Neural progenitor cell (in vitro differentiated cells): Measurements from ENCODE around the gene ADCK1. TPM values are rescaled to one million over a fixed set of nuclear protein-coding genes. Genes with fewer than 3 reads are reported as not detected.
"Not testable (repeated sequence)": the region's sequence is repeated elsewhere in the genome, so short reads cannot be mapped to it uniquely, and the experiment has no call there.

ENCODE experiments used
- DNase-seq: peaks from one replicate; pipeline ENCODE4 v3.0.0-alpha.2; 2016; ENCODE audit warnings: low spot score
- H2AFZ ChIP-seq: fragments of 200-600 bp; sonication (generic); replicated peaks from 2 replicates; pipeline ENCODE4 v1.6.1; 2016; ENCODE audit warnings: antibody characterized with exemption
- H3F3A ChIP-seq: fragments of 200-600 bp; sonication (generic); 2 replicates; pipeline ENCODE4 v1.6.1; 2016; ENCODE audit warnings: antibody characterized with exemption, low read depth
- H3K27ac ChIP-seq: fragments of 200-600 bp; sonication (generic); 2 replicates; pipeline ENCODE4 v1.5.1; 2016; ENCODE audit warnings: mild to moderate bottlenecking
- H3K27me3 ChIP-seq: fragments of 200-600 bp; sonication (generic); 2 replicates; pipeline ENCODE4 v1.6.1; 2016; ENCODE audit warnings: mild to moderate bottlenecking, moderate library complexity
- H3K36me3 ChIP-seq: fragments of 200-600 bp; sonication (generic); 2 replicates; pipeline ENCODE4 v1.5.1; 2016
- H3K4me1 ChIP-seq: fragments of 200-600 bp; sonication (generic); 2 replicates; pipeline ENCODE4 v1.6.1; 2016; ENCODE audit warnings: mixed run types
- H3K4me2 ChIP-seq: fragments of 200-600 bp; sonication (generic); 2 replicates; pipeline ENCODE4 v1.6.1; 2016
- H3K4me3 ChIP-seq: fragments of 200-600 bp; sonication (generic); 2 replicates; pipeline ENCODE4 v1.5.1; 2016
- H3K79me2 ChIP-seq: fragments of 200-600 bp; sonication (generic); 2 replicates; pipeline ENCODE4 v1.6.1; 2016; ENCODE audit warnings: low read depth
- H3K9ac ChIP-seq: fragments of 200-600 bp; sonication (generic); 2 replicates; pipeline ENCODE4 v1.6.1; 2016
- H3K9me3 ChIP-seq: fragments of 200-600 bp; sonication (generic); 2 replicates; pipeline ENCODE4 v1.5.1; 2016; ENCODE audit warnings: low read depth
- H4K20me1 ChIP-seq: fragments of 200-600 bp; sonication (generic); 2 replicates; pipeline ENCODE4 v1.6.1; 2016; ENCODE audit warnings: low read depth
- H3K27ac Mint-ChIP-seq: 3 replicates; pipeline ENCODE4 v1.8.0; 2021; ENCODE audit warnings: mixed read lengths
- H3K27me3 Mint-ChIP-seq: 2 replicates; pipeline ENCODE4 v1.8.0; 2022; ENCODE audit warnings: low read depth, mild to moderate bottlenecking, inconsistent platforms, moderate library complexity, mixed read lengths; ENCODE audit not compliant: insufficient read depth
- H3K36me3 Mint-ChIP-seq: 3 replicates; pipeline ENCODE4 v1.8.0; 2021; ENCODE audit warnings: mixed read lengths
- H3K4me1 Mint-ChIP-seq: 3 replicates; pipeline ENCODE4 v1.8.0; 2021; ENCODE audit warnings: mixed read lengths
- H3K4me3 Mint-ChIP-seq: 3 replicates; pipeline ENCODE4 v1.8.0; 2021; ENCODE audit warnings: mild to moderate bottlenecking, moderate library complexity, mixed read lengths
- H3K9me3 Mint-ChIP-seq: 3 replicates; pipeline ENCODE4 v1.8.0; 2020; ENCODE audit warnings: mixed read lengths
- EZH2 ChIP-seq: fragments of 200-600 bp; sonication (generic); IDR thresholded peaks from 2 replicates; pipeline ENCODE4 v1.6.1; 2017; ENCODE audit warnings: antibody characterized with exemption, mild to moderate bottlenecking, moderate library complexity
- EZH2phosphoT487 ChIP-seq: fragments of 200-600 bp; sonication (generic); IDR thresholded peaks from 2 replicates; pipeline ENCODE4 v1.6.1; 2017; ENCODE audit warnings: antibody characterized with exemption
- total RNA-seq: library from RNA; depleted of rRNA; stranded (reverse); fragments of >200 nt; gene quantifications from 2 replicates; pipeline ENCODE4 v1.2.3, GENCODE V29; 2015; ENCODE audit warnings: low replicate concordance
- TF ChIP-seq, protein P1 (sequence below): fragments of 200-600 bp; sonication (generic); IDR thresholded peaks from 2 replicates; pipeline ENCODE4 v1.5.1; 2017; ENCODE audit warnings: antibody characterized with exemption, mild to moderate bottlenecking

The ADCK1 gene
- total RNA-seq, 1 donor from 2014 or later = 1.6 TPM

DNA sequence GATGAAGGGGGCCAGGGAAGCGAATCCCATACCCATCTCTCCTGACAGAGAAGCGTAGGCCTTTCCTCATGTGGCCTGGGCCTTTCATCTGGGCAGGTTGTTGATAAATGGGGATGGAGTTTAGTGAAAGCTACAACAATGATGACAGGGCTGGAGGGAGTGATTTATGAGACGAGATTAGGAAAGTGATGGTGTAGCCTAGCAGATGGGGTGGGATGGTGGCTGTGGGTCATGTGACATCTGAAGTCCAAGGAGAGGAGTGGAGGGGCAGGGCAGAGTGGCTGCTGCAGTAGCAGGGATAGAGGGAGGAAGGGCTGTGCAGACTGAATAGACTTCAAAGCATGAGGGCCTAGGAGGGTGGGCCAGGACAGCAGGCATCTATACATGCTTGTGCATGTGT lies 85.5 kb downstream of the ADCK1 start:
- peaks cover 12% of the 10 kb centered on the region for H3K4me1 ChIP-seq
- no peaks in the 10 kb centered on the region for H3F3A ChIP-seq
- H3K79me2 ChIP-seq = no peaks in the 10 kb centered on the region
- DNase-seq = no peak
- no peak overlapping the region for H3K4me2 ChIP-seq
- no peaks in the 10 kb centered on the region for H4K20me1 ChIP-seq
- Mint-ChIP-seq H3K4me3 (no peak overlapping the region), H3K9me3 (no peaks in the 10 kb centered on the region), H3K36me3 (peaks cover 8% of the 10 kb centered on the region), H3K27ac (no peak overlapping the region), H3K4me1 (peaks cover 27% of the 10 kb centered on the region), H3K27me3 (peaks cover 5% of the 10 kb centered on the region)
- no peak overlapping the region for H3K27ac ChIP-seq
- no peaks in the 10 kb centered on the region for H3K27me3 ChIP-seq
- TF ChIP-seq, protein P1, sequence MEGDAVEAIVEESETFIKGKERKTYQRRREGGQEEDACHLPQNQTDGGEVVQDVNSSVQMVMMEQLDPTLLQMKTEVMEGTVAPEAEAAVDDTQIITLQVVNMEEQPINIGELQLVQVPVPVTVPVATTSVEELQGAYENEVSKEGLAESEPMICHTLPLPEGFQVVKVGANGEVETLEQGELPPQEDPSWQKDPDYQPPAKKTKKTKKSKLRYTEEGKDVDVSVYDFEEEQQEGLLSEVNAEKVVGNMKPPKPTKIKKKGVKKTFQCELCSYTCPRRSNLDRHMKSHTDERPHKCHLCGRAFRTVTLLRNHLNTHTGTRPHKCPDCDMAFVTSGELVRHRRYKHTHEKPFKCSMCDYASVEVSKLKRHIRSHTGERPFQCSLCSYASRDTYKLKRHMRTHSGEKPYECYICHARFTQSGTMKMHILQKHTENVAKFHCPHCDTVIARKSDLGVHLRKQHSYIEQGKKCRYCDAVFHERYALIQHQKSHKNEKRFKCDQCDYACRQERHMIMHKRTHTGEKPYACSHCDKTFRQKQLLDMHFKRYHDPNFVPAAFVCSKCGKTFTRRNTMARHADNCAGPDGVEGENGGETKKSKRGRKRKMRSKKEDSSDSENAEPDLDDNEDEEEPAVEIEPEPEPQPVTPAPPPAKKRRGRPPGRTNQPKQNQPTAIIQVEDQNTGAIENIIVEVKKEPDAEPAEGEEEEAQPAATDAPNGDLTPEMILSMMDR = no peak
- TF ChIP-seq EZH2 = no peak
- no peak for TF ChIP-seq EZH2phosphoT487
- H3K9me3 ChIP-seq = no peaks in the 10 kb centered on the region
- H3K9ac ChIP-seq = no peak overlapping the region
- no peak overlapping the region for H2AFZ ChIP-seq
- no peaks in the 10 kb centered on the region for H3K36me3 ChIP-seq
- H3K4me3 ChIP-seq = no peak overlapping the region

DNA sequence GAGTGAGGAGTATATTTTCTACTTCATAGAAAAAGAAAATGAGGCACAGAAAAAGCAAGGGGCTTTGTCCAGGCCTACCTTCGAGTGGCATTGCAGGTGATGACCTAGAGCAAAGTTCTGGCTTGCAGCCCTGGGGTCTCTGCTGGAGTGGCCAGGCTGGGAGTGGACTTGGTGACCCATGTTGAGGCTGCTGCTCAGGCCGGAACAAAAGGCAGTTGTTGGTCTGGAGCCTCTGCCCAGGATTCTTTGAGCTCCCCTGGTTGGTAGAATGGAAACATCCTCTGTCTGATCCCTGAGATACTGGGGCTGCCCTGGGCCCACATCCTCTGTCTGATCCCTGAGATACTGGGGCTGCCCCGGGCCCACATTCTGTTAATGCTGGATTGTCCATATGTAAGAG lies 86.1 kb downstream of the ADCK1 start:
- Histone ChIP-seq H3K4me2 (no peak overlapping the region), H3K4me3 (no peak overlapping the region), H3K79me2 (no peaks in the 10 kb centered on the region), H3K27me3 (no peaks in the 10 kb centered on the region), H3K4me1 (peaks cover 12% of the 10 kb centered on the region), H3F3A (no peaks in the 10 kb centered on the region), H3K27ac (no peak overlapping the region), H2AFZ (no peak overlapping the region), H3K9ac (no peak overlapping the region), H3K36me3 (no peaks in the 10 kb centered on the region), H3K9me3 (no peaks in the 10 kb centered on the region), H4K20me1 (no peaks in the 10 kb centered on the region)
- no peak for DNase-seq
- TF ChIP-seq, protein P1 = no peak
- no peak for TF ChIP-seq EZH2phosphoT487
- TF ChIP-seq EZH2 = no peak
- peaks cover 8% of the 10 kb centered on the region for H3K36me3 Mint-ChIP-seq
- peaks cover 5% of the 10 kb centered on the region for H3K27me3 Mint-ChIP-seq
- H3K9me3 Mint-ChIP-seq = no peaks in the 10 kb centered on the region
- H3K4me1 Mint-ChIP-seq = peaks cover 27% of the 10 kb centered on the region
- H3K27ac Mint-ChIP-seq = no peak overlapping the region
- H3K4me3 Mint-ChIP-seq = no peak overlapping the region

DNA sequence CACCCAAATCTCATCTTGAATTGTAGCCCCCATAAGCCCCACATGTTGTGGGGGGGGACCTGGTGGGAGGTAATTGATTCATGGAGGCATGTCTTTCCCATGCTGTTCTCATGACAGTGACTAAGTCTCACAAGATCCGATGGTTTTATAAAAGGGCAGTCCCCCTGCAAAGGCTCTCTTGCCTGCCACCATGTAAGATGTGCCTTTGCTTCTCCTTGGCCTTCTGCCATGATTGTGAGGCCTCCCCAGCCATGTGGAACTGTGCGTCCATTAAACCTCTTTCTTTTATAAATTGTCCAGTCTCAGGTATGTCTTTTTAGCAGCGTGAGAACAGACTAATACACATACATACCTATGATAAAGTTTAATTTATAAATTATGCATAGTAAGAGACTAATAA lies 89.0 kb downstream of the ADCK1 start:
- not testable (repeated sequence) for H3F3A ChIP-seq, H3K9ac ChIP-seq, H3K4me3 Mint-ChIP-seq, H3K36me3 ChIP-seq, H3K27ac Mint-ChIP-seq, H4K20me1 ChIP-seq, DNase-seq, H3K4me3 ChIP-seq, H3K36me3 Mint-ChIP-seq, H3K4me1 Mint-ChIP-seq, H3K9me3 ChIP-seq, H3K4me1 ChIP-seq, H3K27me3 Mint-ChIP-seq, H3K4me2 ChIP-seq, H3K27me3 ChIP-seq, H3K27ac ChIP-seq, H2AFZ ChIP-seq, H3K79me2 ChIP-seq, H3K9me3 Mint-ChIP-seq

DNA sequence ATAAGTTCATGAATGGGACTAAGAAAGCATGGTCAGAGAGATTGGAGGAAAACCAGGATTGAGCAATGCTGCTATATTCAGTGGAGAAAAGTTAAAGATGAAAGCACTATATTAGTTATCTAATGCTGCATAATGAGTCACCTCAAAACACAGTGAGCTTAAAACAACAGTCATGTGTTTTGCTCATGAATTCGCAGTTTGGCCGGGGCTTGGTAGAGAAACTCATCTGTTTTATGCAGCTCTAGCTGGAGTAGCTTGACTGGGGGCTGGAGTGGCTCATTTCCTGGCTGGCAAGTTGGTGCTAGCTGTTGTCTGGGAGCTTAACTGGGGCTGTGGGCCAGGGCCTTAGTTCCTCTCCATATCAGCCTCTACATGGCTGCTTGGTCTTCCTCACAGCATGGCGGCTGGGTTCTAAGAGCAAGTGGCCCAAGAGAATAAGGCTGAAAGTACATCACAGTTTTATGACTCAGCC lies 90.1 kb downstream of the ADCK1 start:
- Histone ChIP-seq H3K4me3 (no peak overlapping the region), H3K79me2 (no peaks in the 10 kb centered on the region), H2AFZ (no peak overlapping the region), H3K9ac (no peak overlapping the region), H3K9me3 (no peaks in the 10 kb centered on the region), H4K20me1 (no peaks in the 10 kb centered on the region), H3K4me1 (no peaks in the 10 kb centered on the region), H3K27ac (no peak overlapping the region), H3F3A (no peaks in the 10 kb centered on the region), H3K4me2 (no peak overlapping the region), H3K36me3 (no peaks in the 10 kb centered on the region), H3K27me3 (no peaks in the 10 kb centered on the region)
- Mint-ChIP-seq H3K36me3 (peaks cover 8% of the 10 kb centered on the region), H3K9me3 (no peaks in the 10 kb centered on the region), H3K27ac (no peak overlapping the region), H3K4me3 (no peak overlapping the region), H3K27me3 (peaks cover 2% of the 10 kb centered on the region), H3K4me1 (peaks cover 6% of the 10 kb centered on the region)
- TF ChIP-seq EZH2 = no peak
- TF ChIP-seq, protein P1 = no peak
- TF ChIP-seq EZH2phosphoT487 = no peak
- DNase-seq = no peak
